ENCODE data around the gene CYB561D2.

Gene CYB561D2

GRCh38 chr3:50369012-50369670 is 18.5 kb downstream of the CYB561D2 start:
- no peak for DNase-seq

DNA sequence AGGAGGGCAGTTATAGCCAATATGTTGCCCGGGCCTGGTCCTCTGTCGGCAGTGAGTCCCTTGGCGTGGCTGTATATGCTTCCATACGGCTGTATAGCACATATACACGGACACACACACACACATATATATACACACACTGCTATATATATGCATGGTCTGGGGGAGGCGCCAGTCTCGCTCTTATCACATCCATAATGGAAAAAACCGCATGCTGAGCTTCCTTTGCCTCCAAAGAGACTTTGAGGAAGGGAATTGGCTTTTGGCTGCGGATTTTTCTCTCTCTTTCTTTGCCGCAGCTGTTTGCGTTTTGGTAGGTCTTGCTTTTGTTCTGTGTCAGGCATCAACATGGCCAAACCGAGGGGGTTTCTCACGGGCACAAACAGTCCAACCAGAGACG is 19.9 kb downstream of the CYB561D2 start:
- no peak for DNase-seq

GRCh38 chr3:50371133-50371685 is 20.5 kb downstream of the CYB561D2 start:
- no peak for DNase-seq

GRCh38 chr3:50372349-50372748 is 21.7 kb downstream of the CYB561D2 start:
- no peak for DNase-seq

DNA sequence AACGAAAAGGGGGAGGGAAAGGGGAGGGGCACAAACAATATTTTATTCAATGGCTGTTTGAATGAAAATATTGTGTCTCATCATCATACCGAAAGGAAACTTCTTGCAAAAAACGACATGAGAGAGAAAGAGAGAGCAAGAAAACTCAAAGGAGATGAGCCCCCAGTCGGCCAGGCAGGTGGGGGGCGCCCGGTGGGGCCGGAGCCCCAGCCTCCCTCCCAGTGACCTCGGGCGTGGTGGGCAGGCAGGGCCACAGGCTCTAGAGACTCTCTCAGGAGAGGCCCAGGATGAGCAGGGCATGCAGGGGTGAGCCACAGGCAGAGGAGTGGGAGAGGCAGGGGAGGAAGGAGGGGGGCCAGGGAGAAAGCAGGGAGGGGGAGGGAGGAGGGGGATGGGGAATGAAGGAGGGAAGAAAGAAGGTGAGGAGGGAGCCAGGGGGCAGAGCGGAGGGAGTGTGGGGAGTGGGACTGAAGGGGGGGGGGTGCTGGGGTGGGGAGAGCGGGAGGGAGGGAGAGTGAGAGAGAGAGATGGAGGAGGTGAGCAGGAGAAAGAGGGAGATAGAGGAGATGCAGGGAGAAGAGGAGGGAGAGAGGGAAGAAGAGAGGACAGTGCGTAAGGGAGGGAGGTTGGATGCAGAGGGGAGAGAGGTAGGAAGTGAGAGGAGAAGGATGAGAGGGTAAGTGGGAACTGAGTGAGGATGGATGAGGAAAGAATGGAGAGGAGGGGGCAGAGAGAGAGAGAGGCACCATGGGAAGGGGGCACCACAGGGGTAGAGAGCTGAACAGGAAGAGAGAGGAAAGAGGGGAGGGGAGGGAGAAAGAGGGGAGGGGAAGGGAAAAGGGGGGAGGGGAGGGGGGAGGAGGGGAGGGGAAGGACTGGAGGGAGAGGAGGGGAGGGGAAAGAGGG is 22.7 kb downstream of the CYB561D2 start:
- no peak for DNase-seq

DNA sequence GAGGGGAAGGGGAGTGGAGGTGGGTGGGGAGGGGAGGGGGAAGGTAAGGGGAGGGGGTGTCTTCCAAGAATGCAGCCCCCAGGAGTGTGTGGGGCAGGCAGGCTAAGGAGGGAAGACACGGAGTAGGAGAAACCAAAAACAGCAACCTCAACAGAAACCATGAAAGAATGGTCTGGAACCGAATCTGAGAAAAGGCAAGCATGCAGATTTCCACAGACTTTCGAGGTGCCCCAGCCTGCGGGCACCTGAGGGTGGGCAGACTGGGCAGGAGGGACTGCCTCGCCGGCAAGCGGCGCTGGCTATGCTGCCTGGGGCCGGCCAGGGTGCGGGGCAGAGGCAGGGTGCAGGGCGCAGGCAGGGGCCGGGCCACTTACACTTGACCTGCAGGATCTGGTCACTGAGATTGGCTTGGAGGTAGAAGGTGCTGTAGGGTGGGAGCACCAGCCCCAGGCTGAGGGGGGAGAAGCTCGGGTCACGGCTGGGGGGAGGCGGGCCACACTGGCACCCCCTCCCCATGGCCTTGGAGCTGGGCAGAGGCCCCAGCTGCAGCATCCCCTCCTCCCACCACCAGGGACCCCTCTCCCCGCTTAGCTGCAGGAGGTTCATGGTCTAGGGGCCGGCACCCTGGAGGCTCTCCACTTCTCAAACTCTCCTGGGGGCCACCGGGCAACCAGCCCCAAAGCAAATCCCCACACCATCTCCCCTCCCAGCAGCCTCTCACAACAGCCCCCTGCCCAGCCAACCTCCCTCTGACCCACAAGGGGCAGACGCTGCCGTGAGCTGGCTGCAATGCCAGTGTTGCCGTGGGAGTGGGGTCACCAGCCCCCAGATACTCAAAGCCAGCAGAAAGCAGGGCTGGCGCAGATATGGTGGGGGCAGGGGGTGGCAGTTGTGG is 23.9 kb downstream of the CYB561D2 start:
- DNase-seq: no peak

DNA sequence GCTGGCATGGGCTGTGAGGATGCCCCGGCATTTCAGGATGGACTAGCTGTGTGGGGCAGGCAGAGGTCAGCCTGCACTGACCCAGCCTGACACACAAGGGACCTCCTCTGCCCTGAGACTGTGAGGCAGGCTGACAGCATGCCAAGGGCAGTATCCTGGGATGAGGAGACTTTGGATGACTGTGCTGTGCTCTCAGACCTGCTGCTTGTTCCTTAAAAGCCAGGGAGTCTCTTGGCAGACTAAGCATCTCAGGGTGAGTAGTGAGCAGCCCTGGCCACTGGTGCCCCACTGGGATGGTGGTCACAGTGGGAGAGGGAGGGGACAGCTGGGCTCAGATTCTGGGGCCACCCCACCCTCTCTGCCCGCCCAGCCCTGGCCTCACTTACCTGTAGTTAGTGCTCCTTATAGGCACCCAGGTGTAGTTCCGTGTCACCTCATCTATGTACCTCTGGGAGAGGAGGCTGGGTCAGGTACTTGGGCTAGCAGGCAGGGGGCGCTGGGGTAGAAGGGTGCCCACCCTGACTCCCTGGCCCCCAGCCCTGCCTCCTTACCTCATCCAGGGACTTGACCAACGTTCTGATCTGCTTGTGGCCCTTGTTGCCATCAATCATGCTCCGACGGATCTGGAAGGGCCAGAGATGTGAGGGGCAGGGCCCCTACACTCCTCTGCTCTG is 24.7 kb downstream of the CYB561D2 start:
- DNase-seq: no peak

- no peak for DNase-seq
These were observed 27.4 kb downstream of the CYB561D2 start for GRCh38 chr3:50378024-50378423.

DNA sequence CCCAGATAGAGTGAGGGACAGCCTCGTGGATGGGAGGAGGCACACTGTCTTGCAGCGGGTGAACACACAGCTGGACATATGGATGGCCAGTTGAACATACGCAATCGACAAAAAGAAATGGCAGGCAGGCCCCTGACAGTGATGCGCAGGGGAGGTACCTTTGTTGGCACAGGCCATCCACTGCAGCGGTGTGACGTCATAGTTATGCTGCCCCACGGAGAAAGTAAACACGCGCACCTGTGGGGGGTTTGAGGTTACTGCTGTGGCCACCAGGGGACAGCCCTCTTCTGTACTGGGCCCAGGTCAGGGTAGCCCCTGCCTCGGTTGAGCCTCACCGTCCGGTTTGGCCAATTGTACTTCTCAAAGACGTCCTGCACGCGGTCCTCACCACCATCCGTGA is 28.1 kb downstream of the CYB561D2 start:
- no peak for DNase-seq

DNA sequence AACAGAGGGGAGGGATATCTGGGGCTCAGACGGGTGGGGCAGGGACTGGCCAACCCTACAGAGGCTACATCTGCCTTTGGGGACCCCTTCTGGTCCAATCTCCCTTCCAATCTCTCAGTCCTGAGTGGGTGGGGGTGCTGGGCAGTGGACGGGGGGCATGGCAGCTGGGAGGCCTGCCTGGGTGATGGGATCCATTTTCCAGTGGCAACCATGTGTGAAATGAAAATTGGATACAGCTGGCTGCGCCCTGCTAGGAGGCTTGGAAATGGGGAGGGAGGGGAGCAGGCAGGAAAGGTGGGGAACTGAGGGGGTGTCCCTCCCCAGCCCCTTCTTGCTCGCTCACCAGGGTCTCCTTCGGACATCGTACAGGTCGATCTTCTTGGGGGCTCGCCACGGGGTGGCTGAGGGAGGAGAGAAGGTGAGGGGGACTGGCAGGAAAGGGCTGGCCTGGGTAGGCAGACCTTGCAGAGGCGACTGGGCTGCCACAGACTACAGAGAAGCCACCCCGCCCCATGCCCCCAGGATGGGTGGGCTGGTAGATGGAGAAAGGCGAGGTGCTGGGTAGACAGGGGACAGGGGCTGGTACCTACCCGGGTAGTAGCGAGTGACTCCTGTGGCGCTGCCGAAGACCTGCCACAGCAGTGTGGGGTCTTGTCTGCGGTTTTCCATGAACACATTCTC is 29.9 kb downstream of the CYB561D2 start:
- no peak for DNase-seq

DNA sequence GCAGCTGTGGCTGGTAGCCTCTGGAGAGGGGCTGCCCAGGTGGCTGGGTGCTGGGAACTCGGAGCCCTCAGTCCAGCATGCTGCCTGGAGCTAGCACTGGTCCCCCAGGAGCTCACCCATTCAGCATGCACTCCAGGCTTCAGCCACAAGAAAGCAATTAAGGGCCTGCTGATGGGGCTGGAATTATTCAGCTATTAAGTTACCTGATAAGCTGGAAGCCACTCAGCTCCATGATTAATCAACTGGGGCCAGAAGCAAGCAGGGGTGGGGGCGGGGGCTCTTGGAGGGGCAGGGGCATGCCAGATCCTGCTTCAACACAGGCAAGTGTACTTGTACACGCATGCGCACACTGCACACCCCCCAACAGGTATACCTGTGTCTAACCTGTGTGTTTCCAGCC is 30.7 kb downstream of the CYB561D2 start:
- DNase-seq: no peak

DNA sequence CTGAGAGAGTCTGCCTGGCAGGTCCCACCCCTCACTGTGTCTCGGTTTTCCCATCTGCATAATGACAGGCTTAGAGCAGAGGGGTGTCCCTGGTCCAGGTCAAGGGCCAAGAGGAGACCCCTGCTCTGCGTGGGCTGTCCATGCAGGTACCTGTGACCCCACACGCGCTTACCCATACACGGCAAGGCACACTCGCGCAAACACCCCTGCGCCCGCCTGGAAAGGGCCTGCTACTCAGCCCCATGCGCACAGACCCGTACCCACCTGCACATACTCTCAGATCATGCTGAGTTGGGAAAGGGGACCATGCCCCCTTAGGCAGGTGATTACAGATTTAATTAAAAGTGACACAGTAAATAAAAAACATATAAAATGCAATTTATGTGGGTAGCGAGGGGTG is 32.1 kb downstream of the CYB561D2 start:
- no peak for DNase-seq

DNA sequence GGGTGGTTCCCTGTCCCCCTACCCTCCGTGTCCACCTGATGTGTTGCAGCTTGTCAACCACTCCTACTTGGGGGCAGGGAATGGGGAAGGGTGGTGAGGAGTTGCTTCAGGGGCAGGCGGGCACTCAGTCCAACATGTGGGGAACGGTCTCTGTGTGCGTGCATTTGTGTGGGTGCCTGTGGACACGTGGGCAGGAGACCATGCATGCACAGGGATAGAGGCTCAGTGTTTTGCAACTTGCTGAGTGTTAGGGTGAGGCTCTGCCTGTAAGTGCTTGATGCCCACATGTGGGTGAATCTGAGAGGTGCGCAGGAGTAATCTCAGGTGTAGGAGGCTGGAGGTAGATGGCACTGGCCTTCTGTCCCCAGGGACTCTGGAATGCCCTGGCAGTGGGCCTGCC is 33.1 kb downstream of the CYB561D2 start:
- DNase-seq: no peak

DNA sequence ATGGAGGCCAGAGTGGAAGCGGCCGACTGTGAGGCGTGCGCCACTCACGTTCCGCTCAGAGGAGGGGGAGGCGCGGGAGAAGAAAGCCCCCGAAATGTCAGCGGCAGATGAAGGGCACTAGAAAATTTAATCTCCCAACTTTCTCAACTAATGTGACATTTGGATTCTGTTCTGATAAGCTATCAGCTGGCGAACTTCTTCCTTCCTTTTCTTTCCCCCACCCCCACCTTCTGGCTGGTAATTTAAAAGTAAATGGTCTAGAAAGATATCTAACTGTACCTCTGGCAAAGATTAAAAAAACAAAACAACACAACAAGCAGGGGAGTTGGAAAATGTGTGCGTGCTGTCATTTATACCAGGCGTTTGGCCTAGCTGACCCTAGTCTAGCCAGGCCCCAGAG is 35.1 kb downstream of the CYB561D2 start:
- no peak for DNase-seq

GRCh38 chr3:50388016-50388719 is 37.5 kb downstream of the CYB561D2 start:
- DNase-seq: no peak

GRCh38 chr3:50388720-50389413 is 38.2 kb downstream of the CYB561D2 start:
- no peak for DNase-seq

GRCh38 chr3:50389414-50389767 is 38.7 kb downstream of the CYB561D2 start:
- DNase-seq: no peak

DNA sequence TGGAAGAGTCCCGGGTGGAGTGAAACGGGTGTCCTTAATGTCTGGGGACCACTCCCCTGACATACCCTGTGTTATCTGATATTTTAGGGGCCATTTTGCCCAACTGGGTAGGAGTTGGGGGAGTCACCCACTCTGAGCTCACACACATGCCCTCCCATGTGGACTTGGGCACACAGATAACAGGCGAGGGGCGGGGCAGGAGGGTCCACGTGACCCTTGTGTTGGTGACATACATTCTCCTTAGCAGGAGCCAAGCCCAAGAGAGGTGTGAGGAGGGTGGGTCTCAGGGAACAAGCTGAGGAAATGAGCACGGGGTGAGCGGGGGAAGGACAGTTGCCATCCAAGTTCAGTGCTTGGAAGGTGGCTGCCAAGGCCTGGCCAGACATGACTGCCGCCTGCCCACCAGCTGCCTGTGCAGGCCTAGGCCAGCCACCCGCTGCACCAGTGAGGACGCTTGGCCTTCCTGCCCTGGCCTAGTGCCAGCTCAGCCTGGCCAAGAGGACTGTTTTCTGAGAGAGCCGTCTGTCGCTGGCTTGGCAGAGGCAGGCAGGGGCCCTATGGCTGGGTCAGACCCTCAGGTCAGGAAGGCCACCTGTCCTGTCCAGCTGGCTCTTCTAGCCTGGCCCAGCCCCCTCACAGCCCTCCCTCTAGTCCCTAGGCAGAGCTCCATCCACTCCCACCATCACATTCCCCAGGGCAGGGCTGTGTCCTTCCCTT is 40.0 kb downstream of the CYB561D2 start:
- no peak for DNase-seq

DNA sequence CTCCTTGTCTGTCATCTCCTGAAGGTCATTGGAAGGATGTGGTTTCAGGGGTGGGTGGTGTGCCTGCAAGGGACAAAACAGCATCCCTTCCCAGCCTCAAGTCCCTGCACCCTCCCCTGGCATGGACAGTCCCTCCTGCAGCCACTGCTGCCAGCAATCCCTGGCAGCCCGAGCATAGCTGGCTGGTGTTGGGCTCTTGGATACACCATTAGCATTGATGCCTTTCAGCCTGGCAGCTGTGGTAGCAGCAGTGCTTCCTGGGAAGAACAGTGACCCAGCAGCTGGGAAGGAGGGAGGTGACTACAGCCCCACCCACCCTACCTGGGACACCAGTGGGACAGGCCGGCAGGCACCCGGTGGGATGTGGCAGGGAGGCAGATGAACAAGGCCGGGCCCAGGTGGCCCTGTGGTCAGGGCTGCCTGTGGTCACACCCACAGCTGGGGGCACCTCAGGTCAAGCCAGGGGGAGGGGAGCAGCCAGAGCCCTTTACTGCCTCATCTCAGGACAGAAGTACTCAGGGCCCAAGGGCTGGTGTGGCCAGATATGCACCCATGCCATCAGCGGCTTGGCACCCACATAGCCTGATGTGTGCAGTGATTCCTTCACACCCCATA is 41.5 kb downstream of the CYB561D2 start:
- DNase-seq: no peak

Data from activated CD4-positive, alpha-beta T cell treated with anti-CD3 and anti-CD28 coated beads, Interleukin-10, Interleukin-2, amounts not matched to agents 100 ng/mL and 50 ng/mL, durations not matched to agents 16 hours and 8 hours (primary cell).